ENCODE data around the gene DNAJC5. TPM values are rescaled to one million over a fixed set of nuclear protein-coding genes. Genes with fewer than 3 reads are reported as not detected.

Gene DNAJC5
- polyA plus RNA-seq, 1 donor (not counting 4 experiments of a cell fraction or from before 2014, with no cell fraction given), result 43.7 TPM

DNA sequence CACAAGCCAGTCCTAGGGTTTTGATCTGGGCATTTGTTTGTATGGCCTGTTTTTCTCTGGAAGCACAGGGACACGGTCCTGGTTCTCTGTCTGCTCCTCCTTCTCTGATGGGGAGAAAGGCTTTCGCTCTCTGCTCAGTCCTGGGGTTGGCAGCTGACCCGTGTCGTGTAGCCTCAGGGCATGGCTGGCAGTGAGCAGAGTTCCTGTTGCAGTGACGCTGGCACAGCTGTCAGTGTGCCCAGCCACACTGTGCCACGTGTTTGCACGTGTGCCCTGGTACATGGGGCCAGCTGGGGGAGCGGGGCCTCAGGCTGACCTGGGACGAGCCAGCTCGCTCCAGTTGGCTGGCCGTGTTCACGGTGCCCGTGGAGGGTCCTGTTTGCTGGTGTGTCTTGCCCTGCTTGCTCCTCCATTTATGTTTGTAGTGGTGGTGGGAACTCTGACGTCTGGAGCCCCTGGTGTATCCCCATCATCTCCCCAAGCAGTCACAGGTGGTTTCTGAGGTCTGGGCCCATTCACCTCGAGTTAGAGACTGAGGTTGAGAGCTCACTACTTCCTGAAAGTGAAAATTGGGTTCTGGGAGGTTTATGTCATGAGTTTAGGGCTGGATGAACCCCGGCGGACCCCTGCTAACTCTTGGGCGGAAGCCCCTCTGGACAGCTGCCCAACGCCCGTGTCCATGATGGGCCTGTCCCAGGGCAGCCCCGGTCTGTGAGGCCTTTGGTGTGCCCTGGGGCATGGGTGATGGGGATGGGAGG, 10.2 kb upstream of the DNAJC5 start:
- Histone ChIP-seq H3K4me1 (ENCODE audit: control insufficient read depth, extremely low read depth, insufficient read depth, low read length) (peaks cover 36% of the 10 kb centered on the region), H3K27ac (ENCODE audit: control insufficient read depth, insufficient read depth, low read length) (no peak overlapping the region), H3K4me3 (ENCODE audit: control insufficient read depth in 2 of 3, extremely low read depth in 1 of 3, insufficient read depth in 2 of 3, low read depth in 1 of 3, low read length in 3 of 3) (no peak overlapping the region), H2AFZ (ENCODE audit: control insufficient read depth, low read length) (no peak overlapping the region), H3K9me3 (ENCODE audit: control insufficient read depth, low read depth, low read length) (no peaks in the 10 kb centered on the region), H3K9ac (ENCODE audit: control insufficient read depth, extremely low read depth, insufficient read depth, low read length) (no peak overlapping the region), H3K27me3 (ENCODE audit: control insufficient read depth, extremely low read depth, insufficient read depth, low read length) (no peaks in the 10 kb centered on the region), H3K36me3 (ENCODE audit: control insufficient read depth in 2 of 2, extremely low read depth in 1 of 2, insufficient read depth in 2 of 2, low read length in 2 of 2) (peaks cover 46 to 55% of the 10 kb centered on the region in 2 experiments), H3K79me2 (ENCODE audit: control insufficient read depth, insufficient read depth, low read length) (peaks cover 62% of the 10 kb centered on the region), H4K20me1 (ENCODE audit: control insufficient read depth, extremely low read depth, insufficient read depth, low read length) (peaks cover 31% of the 10 kb centered on the region), H3K9me1 (ENCODE audit: control insufficient read depth, extremely low read depth, insufficient read depth, low read length) (peaks cover 3% of the 10 kb centered on the region), H3K4me2 (ENCODE audit: control insufficient read depth, extremely low read depth, insufficient read depth, low read depth, low read length) (no peak overlapping the region)
- dilution Hi-C loops (cut with MboI; ENCODE audit: extremely low pct_ligation_motif_present, low sequenced_read_pairs), result no loop called here
- no peak for TF ChIP-seq EZH2 (IDR thresholded peaks at IDR 0.05; ENCODE audit: low read length)
- TF ChIP-seq, protein P1, sequence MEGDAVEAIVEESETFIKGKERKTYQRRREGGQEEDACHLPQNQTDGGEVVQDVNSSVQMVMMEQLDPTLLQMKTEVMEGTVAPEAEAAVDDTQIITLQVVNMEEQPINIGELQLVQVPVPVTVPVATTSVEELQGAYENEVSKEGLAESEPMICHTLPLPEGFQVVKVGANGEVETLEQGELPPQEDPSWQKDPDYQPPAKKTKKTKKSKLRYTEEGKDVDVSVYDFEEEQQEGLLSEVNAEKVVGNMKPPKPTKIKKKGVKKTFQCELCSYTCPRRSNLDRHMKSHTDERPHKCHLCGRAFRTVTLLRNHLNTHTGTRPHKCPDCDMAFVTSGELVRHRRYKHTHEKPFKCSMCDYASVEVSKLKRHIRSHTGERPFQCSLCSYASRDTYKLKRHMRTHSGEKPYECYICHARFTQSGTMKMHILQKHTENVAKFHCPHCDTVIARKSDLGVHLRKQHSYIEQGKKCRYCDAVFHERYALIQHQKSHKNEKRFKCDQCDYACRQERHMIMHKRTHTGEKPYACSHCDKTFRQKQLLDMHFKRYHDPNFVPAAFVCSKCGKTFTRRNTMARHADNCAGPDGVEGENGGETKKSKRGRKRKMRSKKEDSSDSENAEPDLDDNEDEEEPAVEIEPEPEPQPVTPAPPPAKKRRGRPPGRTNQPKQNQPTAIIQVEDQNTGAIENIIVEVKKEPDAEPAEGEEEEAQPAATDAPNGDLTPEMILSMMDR (optimal IDR thresholded peaks at IDR 0.05 in 1 of 3, IDR thresholded peaks at IDR 0.05 in 1 of 3, conservative IDR thresholded peaks at IDR 0.05 in 1 of 3; ENCODE audit: extremely low read depth in 1 of 3, insufficient read depth in 2 of 3, low read length in 3 of 3), result no peak
- DNase-seq (ENCODE audit: low read depth, low spot score) (no peak), FAIRE-seq (no peak)

DNA sequence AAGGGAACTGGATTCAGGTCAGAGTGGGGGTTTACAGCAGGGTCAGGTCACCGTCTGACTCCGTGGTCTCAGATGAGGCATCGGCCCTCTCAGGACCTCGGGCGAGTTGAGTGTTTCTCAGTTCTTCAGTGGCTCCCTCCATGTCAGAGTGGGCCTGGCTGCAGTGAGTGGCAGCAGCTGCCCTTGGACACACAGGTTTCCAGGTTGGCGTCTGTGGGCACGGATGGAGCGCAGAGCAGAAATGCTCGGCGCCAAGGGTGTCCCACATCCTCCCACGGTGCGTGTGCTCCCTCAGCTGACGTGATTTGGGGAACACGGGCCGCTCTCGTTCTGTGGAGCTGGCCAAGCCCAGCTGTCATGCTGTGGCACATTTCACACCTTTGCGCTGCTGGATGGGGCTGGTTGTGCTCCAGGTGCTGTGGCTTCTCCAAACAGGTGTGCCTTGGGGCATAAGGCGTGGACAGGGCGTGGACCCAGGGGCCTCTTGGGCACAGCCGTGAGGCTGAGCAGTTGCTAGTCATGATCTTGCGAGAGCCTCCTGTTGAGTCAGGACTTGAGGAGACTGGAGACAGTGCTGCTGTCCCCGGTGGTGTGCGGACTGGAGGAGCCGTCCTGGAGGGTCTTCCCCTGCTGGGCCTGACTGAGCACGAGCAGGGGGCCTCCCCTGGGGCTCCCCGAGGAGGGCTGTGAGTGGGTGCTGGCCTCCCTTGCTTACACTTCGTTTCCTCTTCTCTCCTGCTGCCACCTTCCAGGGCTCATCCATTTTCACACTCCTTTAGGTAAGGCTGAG, 9.5 kb upstream of the DNAJC5 start:
- Histone ChIP-seq H2AFZ (ENCODE audit: control insufficient read depth, low read length) (no peak overlapping the region), H3K9me3 (ENCODE audit: control insufficient read depth, low read depth, low read length) (no peaks in the 10 kb centered on the region), H4K20me1 (ENCODE audit: control insufficient read depth, extremely low read depth, insufficient read depth, low read length) (peaks cover 32% of the 10 kb centered on the region), H3K27ac (ENCODE audit: control insufficient read depth, insufficient read depth, low read length) (peak overlapping the region; percentile 44), H3K27me3 (ENCODE audit: control insufficient read depth, extremely low read depth, insufficient read depth, low read length) (no peaks in the 10 kb centered on the region), H3K36me3 (ENCODE audit: control insufficient read depth in 2 of 2, extremely low read depth in 1 of 2, insufficient read depth in 2 of 2, low read length in 2 of 2) (peaks cover 53 to 58% of the 10 kb centered on the region in 2 experiments), H3K9ac (ENCODE audit: control insufficient read depth, extremely low read depth, insufficient read depth, low read length) (no peak overlapping the region), H3K79me2 (ENCODE audit: control insufficient read depth, insufficient read depth, low read length) (peaks cover 60% of the 10 kb centered on the region), H3K4me3 (ENCODE audit: control insufficient read depth in 2 of 3, extremely low read depth in 1 of 3, insufficient read depth in 2 of 3, low read depth in 1 of 3, low read length in 3 of 3) (no peak overlapping the region), H3K4me1 (ENCODE audit: control insufficient read depth, extremely low read depth, insufficient read depth, low read length) (peaks cover 44% of the 10 kb centered on the region), H3K9me1 (ENCODE audit: control insufficient read depth, extremely low read depth, insufficient read depth, low read length) (peaks cover 3% of the 10 kb centered on the region), H3K4me2 (ENCODE audit: control insufficient read depth, extremely low read depth, insufficient read depth, low read depth, low read length) (no peak overlapping the region)
- peak; percentile 43 for FAIRE-seq
- TF ChIP-seq, protein P1 (optimal IDR thresholded peaks at IDR 0.05 in 1 of 3, IDR thresholded peaks at IDR 0.05 in 1 of 3, conservative IDR thresholded peaks at IDR 0.05 in 1 of 3; ENCODE audit: extremely low read depth in 1 of 3, insufficient read depth in 2 of 3, low read length in 3 of 3), result no peak
- TF ChIP-seq EZH2 (IDR thresholded peaks at IDR 0.05; ENCODE audit: low read length), result no peak
- dilution Hi-C loops (cut with MboI; ENCODE audit: extremely low pct_ligation_motif_present, low sequenced_read_pairs), result no loop called here
- peak; percentile 63 for DNase-seq (ENCODE audit: low read depth, low spot score)
